Esophagus squamous epithelium (tissue), 5 donors: ENCODE measurements around the gene NOXO1. TPM values are rescaled to one million over a fixed set of nuclear protein-coding genes. Genes with fewer than 3 reads are reported as not detected.
A peak's percentile ranks its signal among the peaks of the same experiment; 100 is the strongest.

Experiments used
- DNase-seq: peaks from one replicate; lab custom pipeline; 2025; lab: John Stamatoyannopoulos, UW
- H3K27ac ChIP-seq, 4 donors: fragments of 200-600 bp; sonication (generic); one replicate each; pipeline ENCODE4 v1.5.1; 2016 to 2019; ENCODE audit warnings: mild to moderate bottlenecking in 1 of 4
- H3K27me3 ChIP-seq, 4 donors: fragments of 200-600 bp; sonication (generic); 1 replicate in 3 of 4; 2 replicates in 1 of 4; pipeline versions ENCODE4 v1.5.1 to v1.6.0; 2017 to 2021; ENCODE audit warnings: antibody characterized with exemption in 1 of 4
- H3K36me3 ChIP-seq, 3 donors: fragments of 200-600 bp; sonication (generic); one replicate each; pipeline ENCODE4 v1.5.1; 2016 to 2019
- H3K4me1 ChIP-seq, 3 donors: fragments of 200-600 bp; sonication (generic); one replicate each; pipeline ENCODE4 v1.5.1; 2017 to 2019
- H3K4me3 ChIP-seq, 4 donors: fragments of 200-600 bp; sonication (generic); 1 replicate in 3 of 4; 2 replicates in 1 of 4; pipeline ENCODE4 v1.5.1; 2016 to 2019; ENCODE audit warnings: mild to moderate bottlenecking in 2 of 4, moderate library complexity in 1 of 4
- H3K9me3 ChIP-seq, 3 donors: fragments of 200-600 bp; sonication (generic); one replicate each; pipeline ENCODE4 v1.5.1; 2016 to 2019
- CTCF ChIP-seq, 6 experiments: fragments of 450-650 bp in 4 of 6; fragments of 200-600 bp in 2 of 6; sonication (generic) in 2 of 6; IDR thresholded peaks; one replicate each; pipeline ENCODE4 v1.5.1; 2016 to 2019; ENCODE audit warnings: antibody characterized with exemption in 6 of 6, mild to moderate bottlenecking in 4 of 6, moderate library complexity in 4 of 6
- POLR2A ChIP-seq, 4 donors: fragments of 450-650 bp; IDR thresholded peaks; one replicate each; pipeline ENCODE4 v1.6.1; 2017; ENCODE audit warnings: antibody characterized with exemption in 4 of 4, mild to moderate bottlenecking in 4 of 4, moderate library complexity in 3 of 4
- WGBS, 2 donors: methylation state at CpG; one replicate each; pipeline ENCODE4 v1.1.5; 2018; 5-methylcytosine and 5-hydroxymethylcytosine counted together
- intact Hi-C: fragments of 100-400 bp; cut with DNase I; formaldehyde crosslinking; loops from one replicate; pipeline ENCODE4 v1.15.0; 2022
- total RNA-seq, 4 donors: library from RNA; depleted of rRNA; stranded (reverse); fragments of >200 nt; gene quantifications; one replicate each; pipeline ENCODE4 v1.1.0, GENCODE V29; 2016
- donor health status: DM: yes; HTN: yes; CAD: no.

NOXO1 gene
- total RNA-seq, 4 donors from 2014 or later, result 0.38 to 4.2 (median 1.8) TPM

- H3K4me1 ChIP-seq, result peaks cover 18 to 40% (median 20%) of the 10 kb centered on the region in 3 donors
- peak overlapping the region in 1 of 4 donors; percentile 56 for H3K27ac ChIP-seq
- WGBS, 2 donors, result 74 to 90% methylated on average over 2 to 3 of the region's 10 CpGs
- intact Hi-C loops, result no loop called here
- peaks cover 29 to 49% (median 29%) of the 10 kb centered on the region in 3 donors for H3K36me3 ChIP-seq
- no peaks in the 10 kb centered on the region for H3K9me3 ChIP-seq
- no peak for DNase-seq
- TF ChIP-seq CTCF (IDR thresholded peaks at IDR 0.05) (no peak), POLR2A (IDR thresholded peaks at IDR 0.05) (no peak)
- H3K4me3 ChIP-seq, result no peak overlapping the region
- H3K27me3 ChIP-seq, result no peaks in the 10 kb centered on the region
These were observed 43.0 kb downstream of the NOXO1 start for GRCh38 chr16:1938316-1938715.

GRCh38 chr16:1936945-1937479, 44.3 kb downstream of the NOXO1 start:
- Histone ChIP-seq H3K27me3 (peaks cover 0 to 7% (median 0%) of the 10 kb centered on the region in 4 donors), H3K9me3 (no peaks in the 10 kb centered on the region), H3K4me1 (peaks cover 13 to 36% (median 17%) of the 10 kb centered on the region in 3 donors), H3K4me3 (no peak overlapping the region), H3K27ac (no peak overlapping the region), H3K36me3 (peaks cover 29 to 49% (median 29%) of the 10 kb centered on the region in 3 donors)
- no peak for DNase-seq
- 88 to 90% methylated on average over 9 to 11 of the region's 11 CpGs for WGBS, 2 donors
- TF ChIP-seq CTCF (IDR thresholded peaks at IDR 0.05), result no peak
- no peak for TF ChIP-seq POLR2A (IDR thresholded peaks at IDR 0.05)
- intact Hi-C loops, result no loop called here

- Histone ChIP-seq H3K4me3 (no peak overlapping the region), H3K4me1 (peaks cover 15 to 44% (median 16%) of the 10 kb centered on the region in 3 donors), H3K9me3 (no peaks in the 10 kb centered on the region), H3K27ac (no peak overlapping the region), H3K27me3 (peaks cover 0 to 8% (median 0%) of the 10 kb centered on the region in 4 donors), H3K36me3 (peaks cover 4 to 16% (median 8%) of the 10 kb centered on the region in 3 donors)
- intact Hi-C loops, result no loop called here
- no peak for DNase-seq
- TF ChIP-seq POLR2A (IDR thresholded peaks at IDR 0.05), result no peak
- TF ChIP-seq CTCF (IDR thresholded peaks at IDR 0.05), result no peak
- 63% methylated on average over 19 of the region's 23 CpGs; no CpG with 5 or more reads in 1 of the 2 donors for WGBS, 2 donors
These were observed 48.1 kb downstream of the NOXO1 start for GRCh38 chr16:1933097-1933661.

GRCh38 chr16:1932050-1933028, 48.9 kb downstream of the NOXO1 start:
- WGBS, 2 donors, result 60 to 89% methylated on average over 1 to 5 of the region's 19 CpGs
- H3K36me3 ChIP-seq, result peaks cover 0 to 7% (median 0%) of the 10 kb centered on the region in 3 donors
- no peak overlapping the region for H3K4me3 ChIP-seq
- TF ChIP-seq POLR2A (IDR thresholded peaks at IDR 0.05) (no peak), CTCF (IDR thresholded peaks at IDR 0.05) (peak in 4 of 6 experiments; percentile 9 to 52 (median 22))
- no peak overlapping the region for H3K27ac ChIP-seq
- H3K9me3 ChIP-seq, result no peaks in the 10 kb centered on the region
- no peak for DNase-seq
- peaks cover 15 to 44% (median 16%) of the 10 kb centered on the region in 3 donors for H3K4me1 ChIP-seq
- peaks cover 0 to 8% (median 0%) of the 10 kb centered on the region in 4 donors for H3K27me3 ChIP-seq
- intact Hi-C loops, result no loop called here
